Tibial artery (tissue), 4 donors: ENCODE data around the gene TACC3.

ENCODE experiments used
- DNase-seq, 2 donors: peaks; one replicate each; pipeline ENCODE4 v3.0.0-alpha.2; 2019
- H3K27ac ChIP-seq, 2 donors: fragments of 200-600 bp; sonication (generic) in 1 of 2; 1 replicate in 1 of 2; 2 replicates in 1 of 2; pipeline ENCODE4 v1.5.1; 2018 to 2019; ENCODE audit warnings: mild to moderate bottlenecking in 1 of 2
- H3K27me3 ChIP-seq, 2 donors: fragments of 200-600 bp; sonication (generic) in 1 of 2; one replicate each; pipeline versions ENCODE4 v1.5.1 to v1.6.0; 2016 to 2019
- H3K36me3 ChIP-seq, 3 donors: fragments of 200-600 bp; sonication (generic) in 2 of 3; one replicate each; pipeline ENCODE4 v1.5.1; 2016 to 2019; ENCODE audit warnings: mild to moderate bottlenecking in 2 of 3
- H3K4me1 ChIP-seq, 4 donors: fragments of 200-600 bp; sonication (generic) in 2 of 4; 1 replicate in 3 of 4; 2 replicates in 1 of 4; pipeline ENCODE4 v1.5.1; 2016 to 2019
- H3K4me3 ChIP-seq, 2 donors: fragments of 200-600 bp; sonication (generic) in 1 of 2; 1 replicate in 1 of 2; 2 replicates in 1 of 2; pipeline ENCODE4 v1.5.1; 2018 to 2019; ENCODE audit warnings: mild to moderate bottlenecking in 2 of 2
- H3K9me3 ChIP-seq, 3 donors: fragments of 200-600 bp; sonication (generic) in 1 of 3; one replicate each; pipeline ENCODE4 v1.5.1; 2016 to 2019
- CTCF ChIP-seq, 2 experiments: fragments of 200-600 bp in 1 of 2; fragments of 450-650 bp in 1 of 2; IDR thresholded peaks; one replicate each; pipeline ENCODE4 v1.5.1; 2017 to 2019; ENCODE audit warnings: antibody characterized with exemption in 2 of 2, mild to moderate bottlenecking in 1 of 2, moderate library complexity in 1 of 2
- intact Hi-C: fragments of 100-400 bp; cut with DNase I; formaldehyde crosslinking; loops from one replicate; pipeline ENCODE4 v1.15.0; 2023; ENCODE audit warnings: low total_unique reads

The TACC3 gene

GRCh38 chr4:1741208-1741607, 19.9 kb downstream of the TACC3 start:
- peaks cover 4 to 19% (median 8%) of the 10 kb centered on the region in 3 donors for H3K9me3 ChIP-seq
- H3K27ac ChIP-seq, result no peak overlapping the region
- no peak for DNase-seq
- TF ChIP-seq CTCF (IDR thresholded peaks at IDR 0.05), result no peak
- peaks cover 0 to under 1% (median 0%) of the 10 kb centered on the region in 4 donors for H3K4me1 ChIP-seq
- H3K27me3 ChIP-seq, result peaks cover 0 to under 1% of the 10 kb centered on the region in 2 donors
- no peak overlapping the region for H3K4me3 ChIP-seq
- H3K36me3 ChIP-seq, result peaks cover 15 to 46% (median 34%) of the 10 kb centered on the region in 3 donors
- intact Hi-C loops, result no loop called here

GRCh38 chr4:1743551-1743950, 22.2 kb downstream of the TACC3 start:
- peaks cover under 1 to 28% (median 14%) of the 10 kb centered on the region in 3 donors for H3K36me3 ChIP-seq
- DNase-seq, result no peak
- no peak for TF ChIP-seq CTCF (IDR thresholded peaks at IDR 0.05)
- peaks cover 0 to 19% of the 10 kb centered on the region in 2 donors for H3K27me3 ChIP-seq
- H3K27ac ChIP-seq, result no peak overlapping the region
- intact Hi-C loops, result no loop called here
- peaks cover 0 to 8% (median 0%) of the 10 kb centered on the region in 3 donors for H3K9me3 ChIP-seq
- no peak overlapping the region for H3K4me3 ChIP-seq
- H3K4me1 ChIP-seq, result peaks cover 0 to 8% (median 0%) of the 10 kb centered on the region in 4 donors

- peaks cover 0 to 21% of the 10 kb centered on the region in 2 donors for H3K27me3 ChIP-seq
- intact Hi-C loops, result no loop called here
- no peak for DNase-seq
- no peak overlapping the region for H3K27ac ChIP-seq
- no peak overlapping the region for H3K4me3 ChIP-seq
- H3K36me3 ChIP-seq, result peaks cover 0 to 28% (median 11%) of the 10 kb centered on the region in 3 donors
- no peak for TF ChIP-seq CTCF (IDR thresholded peaks at IDR 0.05)
- H3K9me3 ChIP-seq, result peaks cover 0 to 4% (median 0%) of the 10 kb centered on the region in 3 donors
- peaks cover 0 to 11% (median 0%) of the 10 kb centered on the region in 4 donors for H3K4me1 ChIP-seq
Measured at GRCh38 chr4:1743975-1744374, 22.7 kb downstream of the TACC3 start.

- Histone ChIP-seq H3K36me3 (peaks cover 0 to 28% (median 6%) of the 10 kb centered on the region in 3 donors), H3K27me3 (peaks cover 0 to 25% of the 10 kb centered on the region in 2 donors), H3K4me3 (no peak overlapping the region), H3K9me3 (no peaks in the 10 kb centered on the region), H3K27ac (no peak overlapping the region), H3K4me1 (peaks cover 0 to 11% (median 0%) of the 10 kb centered on the region in 4 donors)
- no peak for DNase-seq
- no peak for TF ChIP-seq CTCF (IDR thresholded peaks at IDR 0.05)
- intact Hi-C loops, result no loop called here
Measured at GRCh38 chr4:1744552-1744951, 23.2 kb downstream of the TACC3 start.

GRCh38 chr4:1745165-1745564, 23.8 kb downstream of the TACC3 start:
- no peak overlapping the region for H3K27ac ChIP-seq
- no peak overlapping the region for H3K4me3 ChIP-seq
- peaks cover 0 to 11% (median 0%) of the 10 kb centered on the region in 4 donors for H3K4me1 ChIP-seq
- DNase-seq, result no peak
- intact Hi-C loops, result loop anchor here (5.0 kb wide), 1 partner anchor 152 kb away; no protein-coding TSS in a partner anchor
- no peak for TF ChIP-seq CTCF (IDR thresholded peaks at IDR 0.05)
- no peaks in the 10 kb centered on the region for H3K9me3 ChIP-seq
- peaks cover 0 to 31% of the 10 kb centered on the region in 2 donors for H3K27me3 ChIP-seq
- H3K36me3 ChIP-seq, result peaks cover 0 to 28% (median 6%) of the 10 kb centered on the region in 3 donors
